ENCODE data around the gene STX8. TPM values are rescaled to one million over a fixed set of nuclear protein-coding genes. Genes with fewer than 3 reads are reported as not detected.

Gene STX8, protein sequence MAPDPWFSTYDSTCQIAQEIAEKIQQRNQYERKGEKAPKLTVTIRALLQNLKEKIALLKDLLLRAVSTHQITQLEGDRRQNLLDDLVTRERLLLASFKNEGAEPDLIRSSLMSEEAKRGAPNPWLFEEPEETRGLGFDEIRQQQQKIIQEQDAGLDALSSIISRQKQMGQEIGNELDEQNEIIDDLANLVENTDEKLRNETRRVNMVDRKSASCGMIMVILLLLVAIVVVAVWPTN
- 91.4 and 112 TPM in 2 replicates for total RNA-seq

DNA sequence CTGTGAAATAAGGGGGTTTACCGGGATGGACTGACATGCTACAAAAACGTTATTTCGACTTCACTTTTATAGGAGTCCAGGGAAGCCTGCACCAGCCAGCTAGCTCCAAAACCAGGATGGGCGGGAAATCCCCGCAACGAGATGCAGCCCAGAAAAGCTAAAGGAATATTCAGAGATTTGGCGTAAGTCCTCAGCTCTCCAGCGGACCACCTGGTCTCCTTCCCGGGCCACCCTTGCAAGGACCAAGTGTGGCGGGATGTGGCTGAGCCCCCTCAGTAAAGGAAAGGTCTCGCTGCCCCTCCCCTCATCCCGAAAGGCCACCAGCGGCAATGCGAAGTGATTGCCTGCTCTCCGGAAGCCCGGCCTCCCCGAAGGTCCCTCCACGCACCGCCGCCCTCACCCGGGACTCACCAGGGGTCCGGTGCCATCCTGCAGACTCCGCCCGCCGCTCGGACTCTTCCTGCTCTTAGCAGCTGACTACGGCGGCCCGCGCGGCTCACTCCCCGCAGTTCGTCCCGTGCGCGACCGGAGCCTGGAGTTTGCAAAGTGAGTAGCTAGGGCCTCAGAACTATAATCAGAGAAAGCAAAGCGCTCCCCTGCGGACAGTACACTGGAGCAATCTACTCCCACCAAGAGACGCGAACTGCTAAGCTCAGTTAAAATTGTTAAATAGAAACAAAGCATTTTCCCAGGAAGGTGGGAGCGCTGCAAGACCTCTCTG, at the start of gene STX8:
Gene STX8, minus strand, starts transcription at position 440 of the 721 bp plus-strand sequence. Its CDS starts 12 bp downstream, at position 428.

DNA sequence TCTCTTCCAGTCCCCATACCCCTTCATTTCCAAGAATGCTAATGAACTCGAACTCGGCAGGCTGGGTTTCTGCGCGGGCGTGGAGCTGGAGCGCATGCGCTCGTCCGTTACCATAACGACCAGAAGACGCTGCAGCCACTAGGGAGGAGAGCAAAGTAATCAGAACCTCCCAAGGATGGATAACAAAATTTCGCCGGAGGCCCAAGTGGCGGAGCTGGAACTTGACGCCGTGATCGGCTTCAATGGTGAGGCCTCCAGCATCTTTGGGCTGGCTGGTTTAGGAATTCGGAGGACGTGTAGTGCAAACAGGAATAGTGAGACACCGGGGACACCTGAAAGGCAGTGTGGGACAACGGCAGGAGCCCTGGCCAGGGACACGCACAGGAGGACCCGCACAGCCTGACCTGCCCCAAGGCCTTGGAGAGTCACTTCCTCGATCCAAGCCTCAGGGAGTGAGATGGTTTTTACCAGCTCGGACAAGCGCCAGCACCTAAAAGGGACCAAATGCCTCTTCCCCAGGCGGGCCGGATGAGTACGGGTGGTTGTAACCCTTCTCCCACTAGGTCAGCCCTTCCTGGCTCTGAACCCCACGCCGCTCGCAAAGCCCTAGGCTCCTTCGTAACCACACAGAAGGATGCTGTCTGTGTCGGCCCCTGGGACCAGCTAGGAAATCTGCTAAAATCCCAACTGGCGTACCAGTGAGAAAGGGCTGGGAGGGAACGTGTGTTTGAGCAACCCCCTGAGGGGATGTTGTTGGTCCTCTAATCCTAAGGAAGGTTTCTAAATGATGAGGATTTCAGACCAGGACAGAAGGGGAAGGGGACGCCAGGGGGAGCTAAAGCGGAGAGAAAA, 1.1 kb upstream of the STX8 start, which contains the start of gene CFAP52:
Gene CFAP52, plus strand, starts transcription at position 122 of the 852 bp plus-strand sequence. Its CDS starts 54 bp downstream, at position 176.

Other genes starting within 250 kb of the STX8 start
- gene CFAP52, start 822 bp upstream of the STX8 start, total RNA-seq, result 0.24 and 0.43 TPM in 2 replicates
- gene USP43, start 69.7 kb upstream of the STX8 start, total RNA-seq, result 11.1 and 17.6 TPM in 2 replicates
- not detected in 2 replicates for gene DHRS7C, start 215.8 kb upstream of the STX8 start, total RNA-seq
- gene GSG1L2, start 246.3 kb upstream of the STX8 start, total RNA-seq, result not detected in 2 replicates